Fibroblast of villous mesenchyme (primary cell): ENCODE measurements around the gene FAM20A. TPM values are rescaled to one million over a fixed set of nuclear protein-coding genes. Genes with fewer than 3 reads are reported as not detected.

Experiments
- DNase-seq: peaks from one replicate; pipeline ENCODE4 v3.0.0-alpha.2; 2010; ENCODE audit warnings: low read depth
- H3K4me3 ChIP-seq: 2 replicates; pipeline ENCODE4 v1.5.1; 2011; ENCODE audit warnings: low read depth, mild to moderate bottlenecking, low read length
- CTCF ChIP-seq: IDR thresholded peaks from 2 replicates; pipeline ENCODE4 v1.5.1; 2012; ENCODE audit warnings: low read depth, mild to moderate bottlenecking, low read length; ENCODE audit not compliant: insufficient read depth
- total RNA-seq: library from RNA; depleted of rRNA; stranded (reverse); fragments of >200 nt; gene quantifications from 2 replicates; pipeline ENCODE4 v1.2.3, GENCODE V29; 2012

FAM20A gene
- total RNA-seq, 1 donor: 2.2 TPM

GRCh38 chr17:68598074-68598473, 3.1 kb downstream of the FAM20A start:
- no peak for DNase-seq
- H3K4me3 ChIP-seq: peak overlapping the region; percentile 66
- no peak for TF ChIP-seq CTCF

- no peak for DNase-seq
- no peak for TF ChIP-seq CTCF
- no peak overlapping the region for H3K4me3 ChIP-seq
These were observed 4.7 kb downstream of the FAM20A start for GRCh38 chr17:68596411-68596945.

GRCh38 chr17:68595986-68596385, 5.2 kb downstream of the FAM20A start:
- no peak for DNase-seq
- H3K4me3 ChIP-seq: no peak overlapping the region
- TF ChIP-seq CTCF: no peak

- no peak for DNase-seq
These were observed 5.7 kb downstream of the FAM20A start for GRCh38 chr17:68595496-68595895.

GRCh38 chr17:68594552-68594951, 6.6 kb downstream of the FAM20A start:
- no peak for TF ChIP-seq CTCF
- DNase-seq: no peak

More at GRCh38 chr17:68595496-68595895, 5.7 kb downstream of the FAM20A start:
- no peak for TF ChIP-seq CTCF
- no peak overlapping the region for H3K4me3 ChIP-seq

GRCh38 chr17:68592682-68593641, 8.2 kb downstream of the FAM20A start:
- no peak for DNase-seq
- no peak overlapping the region for H3K4me3 ChIP-seq
- TF ChIP-seq CTCF: no peak

More at GRCh38 chr17:68594552-68594951, 6.6 kb downstream of the FAM20A start:
- H3K4me3 ChIP-seq: no peak overlapping the region

GRCh38 chr17:68592009-68592408, 9.2 kb downstream of the FAM20A start:
- no peak overlapping the region for H3K4me3 ChIP-seq
- TF ChIP-seq CTCF: no peak
- no peak for DNase-seq
